MCF 10A (cell line): ENCODE measurements around the gene CRELD2. TPM values are rescaled to one million over a fixed set of nuclear protein-coding genes. Genes with fewer than 3 reads are reported as not detected.

Experiments used
- BruUV-seq: library from RNA; stranded (reverse); fragments of 400-500 nt; replicated peaks from 2 replicates; lab custom pipeline; 2021; lab: Mats Ljungman, UMichigan
- CTCF ChIA-PET: fragments of 300-600 bp; sonication (Branson Sonifier 250); formaldehyde crosslinking; extraction: SDS; loops from one replicate; lab custom pipeline; 2021; ENCODE audit warnings: antibody characterized with exemption, inconsistent platforms; lab: Yijun Ruan, JAX
- POLR2A ChIA-PET: fragments of 300-600, 350-650 bp; sonication (Branson Sonifier 250); formaldehyde crosslinking; extraction: SDS; loops from one replicate; lab custom pipeline; 2020; ENCODE audit warnings: antibody characterized with exemption, inconsistent platforms; lab: Yijun Ruan, JAX
- DNase-seq: peaks from one replicate; pipeline ENCODE4 v3.0.0-alpha.2; 2018; ENCODE audit not compliant: unreplicated experiment
- H3K27ac Mint-ChIP-seq: one replicate; pipeline ENCODE4 v1.8.0; 2022; ENCODE audit warnings: mild to moderate bottlenecking, low read depth, mixed read lengths; ENCODE audit not compliant: unreplicated experiment
- H3K27me3 Mint-ChIP-seq: one replicate; pipeline ENCODE4 v1.8.0; 2022; ENCODE audit warnings: mixed read lengths; ENCODE audit not compliant: insufficient read depth, unreplicated experiment
- H3K36me3 Mint-ChIP-seq: one replicate; pipeline ENCODE4 v1.8.0; 2022; ENCODE audit warnings: mild to moderate bottlenecking, moderate library complexity, mixed read lengths; ENCODE audit not compliant: insufficient read depth, unreplicated experiment
- H3K4me1 Mint-ChIP-seq: one replicate; pipeline ENCODE4 v1.8.0; 2022; ENCODE audit warnings: mixed read lengths; ENCODE audit not compliant: insufficient read depth, unreplicated experiment
- H3K4me3 Mint-ChIP-seq: one replicate; pipeline ENCODE4 v1.8.0; 2022; ENCODE audit warnings: mild to moderate bottlenecking, moderate library complexity, mixed read lengths; ENCODE audit not compliant: unreplicated experiment
- H3K9me3 Mint-ChIP-seq: one replicate; pipeline ENCODE4 v1.8.0; 2022; ENCODE audit warnings: mixed read lengths; ENCODE audit not compliant: unreplicated experiment
- intact Hi-C: fragments of 100-400 bp; cut with micrococcal nuclease; formaldehyde crosslinking; loops from 2 replicates; pipeline ENCODE4 v1.14.1; 2022
- total RNA-seq: library from RNA; stranded (reverse); gene quantifications from 2 replicates; pipeline ENCODE4 v1.2.3, GENCODE V29; 2022
- TF ChIP-seq, protein P1 (sequence below): fragments of 200-600 bp; IDR thresholded peaks from one replicate; pipeline ENCODE4 v1.8.0; 2022; ENCODE audit warnings: antibody characterized with exemption, mild to moderate bottlenecking; ENCODE audit not compliant: unreplicated experiment

CRELD2 gene
- total RNA-seq, 1 experiment from 2014 or later = 70.7 TPM

DNA sequence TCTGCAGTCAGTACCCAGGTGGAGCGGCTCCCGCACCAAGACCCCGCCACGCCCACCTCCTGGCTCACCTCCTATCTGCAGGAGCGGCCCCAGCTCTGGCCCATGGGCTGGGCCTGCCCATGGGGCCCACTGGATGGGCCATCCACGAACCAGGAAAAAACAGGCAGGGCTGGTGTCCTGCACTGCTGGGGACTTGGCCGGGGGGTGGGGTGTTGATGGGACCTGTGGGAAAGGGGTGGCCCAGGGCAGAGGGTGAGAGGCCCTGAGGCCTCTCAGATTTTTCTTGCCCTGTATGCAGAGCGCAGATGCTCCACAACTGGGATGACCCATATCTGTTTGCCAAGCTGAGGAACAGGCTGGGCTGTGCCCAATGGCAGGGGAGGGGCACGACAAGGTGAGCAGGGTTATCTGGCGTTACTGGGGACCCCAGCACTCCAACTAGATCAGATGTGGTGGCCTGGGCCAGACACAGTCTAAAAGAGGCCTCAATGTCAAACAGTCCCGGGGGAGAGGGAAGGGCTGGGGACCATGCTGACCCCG is 39.5 kb downstream of the CRELD2 start:
- DNase-seq = no peak
- intact Hi-C loops = no loop called here
- Mint-ChIP-seq H3K4me1 (peaks cover 19% of the 10 kb centered on the region), H3K9me3 (no peaks in the 10 kb centered on the region), H3K36me3 (peaks cover 20% of the 10 kb centered on the region), H3K27me3 (no peaks in the 10 kb centered on the region), H3K4me3 (no peak overlapping the region), H3K27ac (no peak overlapping the region)
- POLR2A ChIA-PET = interaction anchor here (1.2 kb wide), 1 partner anchor 73 kb away, joined by 3 read pairs; no protein-coding TSS in a partner anchor
- TF ChIP-seq, protein P1, sequence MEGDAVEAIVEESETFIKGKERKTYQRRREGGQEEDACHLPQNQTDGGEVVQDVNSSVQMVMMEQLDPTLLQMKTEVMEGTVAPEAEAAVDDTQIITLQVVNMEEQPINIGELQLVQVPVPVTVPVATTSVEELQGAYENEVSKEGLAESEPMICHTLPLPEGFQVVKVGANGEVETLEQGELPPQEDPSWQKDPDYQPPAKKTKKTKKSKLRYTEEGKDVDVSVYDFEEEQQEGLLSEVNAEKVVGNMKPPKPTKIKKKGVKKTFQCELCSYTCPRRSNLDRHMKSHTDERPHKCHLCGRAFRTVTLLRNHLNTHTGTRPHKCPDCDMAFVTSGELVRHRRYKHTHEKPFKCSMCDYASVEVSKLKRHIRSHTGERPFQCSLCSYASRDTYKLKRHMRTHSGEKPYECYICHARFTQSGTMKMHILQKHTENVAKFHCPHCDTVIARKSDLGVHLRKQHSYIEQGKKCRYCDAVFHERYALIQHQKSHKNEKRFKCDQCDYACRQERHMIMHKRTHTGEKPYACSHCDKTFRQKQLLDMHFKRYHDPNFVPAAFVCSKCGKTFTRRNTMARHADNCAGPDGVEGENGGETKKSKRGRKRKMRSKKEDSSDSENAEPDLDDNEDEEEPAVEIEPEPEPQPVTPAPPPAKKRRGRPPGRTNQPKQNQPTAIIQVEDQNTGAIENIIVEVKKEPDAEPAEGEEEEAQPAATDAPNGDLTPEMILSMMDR = no peak
- BruUV-seq = no TSS peak
- CTCF ChIA-PET = no interaction called here

DNA sequence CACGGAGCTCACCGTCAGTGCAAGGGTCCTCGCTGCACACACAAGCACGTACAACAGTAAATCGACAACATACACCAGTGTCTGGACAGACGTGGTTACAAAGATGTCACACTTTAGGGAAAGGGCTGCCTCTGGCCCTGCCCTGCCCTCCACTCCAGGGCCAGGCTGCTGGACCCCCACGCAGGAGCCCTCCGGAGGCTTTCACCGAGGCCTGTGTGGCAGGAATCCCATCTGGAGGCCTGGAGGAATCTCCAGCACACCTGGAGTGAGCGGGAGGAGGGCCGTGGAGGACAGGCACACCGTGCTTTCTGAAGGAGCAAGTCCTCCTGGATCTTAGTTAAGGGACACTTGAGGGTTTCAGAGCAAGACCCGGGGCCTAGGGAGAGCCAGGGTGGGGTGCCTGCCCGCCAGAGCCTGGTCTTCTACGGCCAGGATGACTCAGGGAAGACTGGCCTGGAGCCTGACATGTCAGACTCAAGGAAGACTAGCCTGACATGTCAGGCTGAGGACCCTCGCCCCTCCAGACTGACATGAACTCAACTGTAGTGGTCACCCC is 40.0 kb downstream of the CRELD2 start:
- Mint-ChIP-seq H3K4me3 (peak overlapping the region; percentile 90), H3K4me1 (peaks cover 19% of the 10 kb centered on the region), H3K27me3 (no peaks in the 10 kb centered on the region), H3K9me3 (no peaks in the 10 kb centered on the region), H3K27ac (no peak overlapping the region), H3K36me3 (peaks cover 26% of the 10 kb centered on the region)
- ChIA-PET POLR2A (interaction anchor here (2.3 to 6.1 kb wide), 3 partner anchors 7 to 26 kb away, joined by 13 to 73 read pairs (median 65); no protein-coding TSS in a partner anchor), CTCF (no interaction called here)
- TF ChIP-seq, protein P1 = no peak
- DNase-seq = no peak
- no TSS peak for BruUV-seq
- intact Hi-C loops = no loop called here

DNA sequence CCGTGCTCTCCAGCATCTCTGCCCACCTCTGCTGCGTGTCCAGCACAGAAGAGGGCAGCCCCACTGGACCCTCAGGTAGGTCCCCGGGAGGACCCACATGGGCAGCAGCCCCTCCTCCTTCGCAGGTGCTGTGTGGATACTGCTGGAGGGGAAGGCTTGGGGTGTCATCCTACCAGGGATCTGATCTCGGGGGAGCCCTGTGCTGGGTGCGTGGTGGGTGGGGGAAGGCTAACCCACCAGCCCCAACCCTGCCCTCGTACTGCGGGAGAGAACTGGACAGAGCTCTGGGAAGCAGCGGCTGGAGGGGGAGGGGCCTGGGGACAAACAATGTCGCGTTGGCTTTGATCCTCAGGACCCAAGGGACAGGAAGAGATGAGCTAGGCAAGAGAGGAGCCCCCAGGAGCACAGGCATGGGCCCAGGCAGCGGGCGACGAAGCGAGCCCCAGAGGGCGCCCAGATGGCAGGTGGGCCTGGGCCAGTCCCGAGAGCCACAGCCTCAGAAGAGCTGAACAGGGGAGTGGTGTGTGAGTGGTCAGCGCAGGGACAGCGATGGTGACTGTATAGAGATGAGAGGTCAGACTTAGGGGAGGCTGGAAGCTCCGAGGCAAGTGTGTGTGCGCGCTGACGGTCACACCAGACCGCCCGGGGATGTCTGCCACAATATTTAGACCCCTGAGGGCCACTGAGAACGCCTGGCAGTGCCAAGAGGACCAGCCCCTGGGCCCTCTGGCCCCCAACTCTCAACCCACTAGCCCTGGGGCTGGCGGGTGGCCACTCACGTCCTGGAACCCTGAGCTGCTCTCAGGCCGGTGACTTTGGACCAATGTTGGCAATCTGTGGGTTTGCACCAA is 40.7 kb downstream of the CRELD2 start:
- H3K36me3 Mint-ChIP-seq = peaks cover 33% of the 10 kb centered on the region
- no peak overlapping the region for H3K27ac Mint-ChIP-seq
- BruUV-seq = no TSS peak
- ChIA-PET POLR2A (interaction anchor here (1.2 to 6.1 kb wide), 9 partner anchors 7 to 68 kb away, joined by 3 to 73 read pairs (median 25); partner anchors contain the start of gene IL17REL), CTCF (interaction anchor here (1.0 kb wide), 1 partner anchor 71 kb away, joined by 4 read pairs; no protein-coding TSS in a partner anchor)
- H3K9me3 Mint-ChIP-seq = no peaks in the 10 kb centered on the region
- no peak for DNase-seq
- H3K27me3 Mint-ChIP-seq = no peaks in the 10 kb centered on the region
- TF ChIP-seq, protein P1 = no peak
- intact Hi-C loops = no loop called here
- H3K4me1 Mint-ChIP-seq = peaks cover 19% of the 10 kb centered on the region
- peak overlapping the region; percentile 90 for H3K4me3 Mint-ChIP-seq

DNA sequence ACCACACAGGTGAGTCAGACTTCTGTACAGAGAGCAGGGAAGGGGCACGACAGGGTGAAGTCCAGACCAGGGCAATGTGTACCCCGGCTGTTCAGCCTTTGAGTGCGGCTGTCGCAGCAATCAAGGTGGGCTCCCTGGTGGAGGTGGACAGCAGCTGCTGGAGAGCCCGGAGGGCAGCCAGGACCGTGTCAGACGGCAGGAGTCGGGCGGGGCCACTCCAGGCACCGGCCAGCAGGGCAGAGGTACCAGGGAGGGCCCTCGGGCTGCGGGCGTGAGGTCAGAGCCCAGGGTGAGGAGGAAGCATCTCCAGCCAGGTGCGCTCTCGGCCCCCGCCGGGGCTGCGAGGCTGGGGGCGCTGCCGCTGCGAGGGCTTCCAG is 41.3 kb downstream of the CRELD2 start:
- intact Hi-C loops = loop anchor here (1.0 kb wide), 1 partner anchor 23 kb away; no protein-coding TSS in a partner anchor
- DNase-seq = peak; percentile 81
- TSS peak; percentile 88 for BruUV-seq
- H3K36me3 Mint-ChIP-seq = peaks cover 39% of the 10 kb centered on the region
- H3K4me1 Mint-ChIP-seq = peaks cover 19% of the 10 kb centered on the region
- ChIA-PET POLR2A (interaction anchor here (1.1 to 6.1 kb wide), 11 partner anchors 8 to 70 kb away, joined by 3 to 73 read pairs (median 13); partner anchors contain the start of gene IL17REL), CTCF (interaction anchor here (1.0 kb wide), 1 partner anchor 71 kb away, joined by 4 read pairs; no protein-coding TSS in a partner anchor)
- no peak overlapping the region for H3K27ac Mint-ChIP-seq
- no peaks in the 10 kb centered on the region for H3K27me3 Mint-ChIP-seq
- TF ChIP-seq, protein P1 = no peak
- peak overlapping the region; percentile 90 for H3K4me3 Mint-ChIP-seq
- H3K9me3 Mint-ChIP-seq = no peaks in the 10 kb centered on the region
